HCT116 (cell line): ENCODE results near the gene C1orf94. TPM values are rescaled to one million over a fixed set of nuclear protein-coding genes. Genes with fewer than 3 reads are reported as not detected.

Experiments used
- ATAC-seq: fragments of 200-7000 bp; cut with Tn5 transposase; 2 replicates; pipeline ENCODE4 v1.9.1; 2020; ENCODE audit warnings: mild to moderate bottlenecking, moderate library complexity
- BruUV-seq: library from RNA; stranded (reverse); fragments of 400-500 nt; replicated peaks from 2 replicates; lab custom pipeline; 2021; lab: Mats Ljungman, UMichigan
- CTCF ChIA-PET: fragments of 300-600 bp; sonication (Branson Sonifier 250); formaldehyde crosslinking; loops from one replicate; lab custom pipeline; 2021; ENCODE audit warnings: antibody characterized with exemption; lab: Charles Lee
- POLR2A ChIA-PET: fragments of 300-600, 350-600 bp; sonication (Branson Sonifier 250); formaldehyde crosslinking; loops from one replicate; lab custom pipeline; 2021; ENCODE audit warnings: antibody characterized with exemption; lab: Charles Lee
- RAD21 ChIA-PET, 2 experiments: fragments of 300-600 bp; sonication (Branson Sonifier 250); formaldehyde crosslinking; loops; one replicate each; lab custom pipeline; 2023; ENCODE audit warnings: low total read pairs in 2 of 2; ENCODE audit not compliant: uncharacterized antibody in 2 of 2, unreplicated experiment in 2 of 2, low non-redundant PET in 1 of 2; lab: Charles Lee
- DNase-seq: peaks from one replicate; pipeline ENCODE4 v3.0.0-alpha.2; 2010; ENCODE audit warnings: low read depth, low spot score
- H2AFZ ChIP-seq: fragments of 200-600 bp; shearing (Covaris generic), sonication (generic); 2 replicates; pipeline ENCODE4 v1.6.1; 2017; ENCODE audit warnings: low read depth, mixed run types, mixed read lengths, antibody characterized with exemption, low read length; ENCODE audit not compliant: poor library complexity, severe bottlenecking
- H3K27ac ChIP-seq: 2 replicates; pipeline ENCODE4 v1.5.1; 2012; ENCODE audit warnings: low read depth, low read length
- H3K27me3 ChIP-seq: fragments of 200-600 bp; sonication (generic); 2 replicates; pipeline ENCODE4 v1.6.1; 2016; ENCODE audit warnings: mixed run types, low read length, mixed read lengths; ENCODE audit not compliant: insufficient read depth
- H3K36me3 ChIP-seq, 2 experiments: fragments of 200-500 bp in 1 of 2; fragments of 200-600 bp in 1 of 2; sonication (Bioruptor generic) in 1 of 2; sonication (generic) in 1 of 2; 2 replicates each; pipeline versions ENCODE4 v1.5.1 to v1.6.1; 2014 to 2016; ENCODE audit warnings: low read length in 2 of 2, inconsistent platforms in 1 of 2, mixed read lengths in 1 of 2, mixed run types in 1 of 2; ENCODE audit not compliant: insufficient read depth in 2 of 2, control insufficient read depth in 1 of 2
- H3K4me1 ChIP-seq, 2 experiments: fragments of 200-600 bp in 1 of 2; sonication (generic) in 1 of 2; 2 replicates each; pipeline versions ENCODE4 v1.5.1 to v1.6.1; 2012 to 2017; ENCODE audit warnings: low read length in 2 of 2, inconsistent platforms in 1 of 2, mild to moderate bottlenecking in 1 of 2, mixed read lengths in 1 of 2, mixed run types in 1 of 2, moderate library complexity in 1 of 2; ENCODE audit not compliant: insufficient read depth in 2 of 2, control insufficient read depth in 1 of 2
- H3K4me2 ChIP-seq: fragments of 200-600 bp; sonication (generic); 2 replicates; pipeline ENCODE4 v1.6.1; 2017; ENCODE audit warnings: mixed run types, low read length, mixed read lengths
- H3K4me3 ChIP-seq, 2 experiments: fragments of 200-600 bp in 1 of 2; sonication (generic) in 1 of 2; replicated peaks in 1 of 2; 2 replicates each; pipeline ENCODE4 v1.5.1; 2011 to 2016; ENCODE audit warnings: low read length in 2 of 2, control low read depth in 1 of 2, low read depth in 1 of 2, mild to moderate bottlenecking in 1 of 2, mixed read lengths in 1 of 2, mixed run types in 1 of 2
- H3K79me2 ChIP-seq: fragments of 200-600 bp; sonication (generic); 2 replicates; pipeline ENCODE4 v1.6.1; 2017; ENCODE audit warnings: mild to moderate bottlenecking, mixed run types, low read length, moderate library complexity, mixed read lengths; ENCODE audit not compliant: insufficient read depth
- H3K9ac ChIP-seq: fragments of 200-600 bp; sonication (generic); 2 replicates; pipeline ENCODE4 v1.6.1; 2016; ENCODE audit warnings: low read length, mixed read lengths
- H3K9me2 ChIP-seq: fragments of 200-600 bp; sonication (generic), shearing (Covaris generic); 2 replicates; pipeline ENCODE4 v1.6.1; 2017; ENCODE audit warnings: mixed run types, mild to moderate bottlenecking, moderate library complexity; ENCODE audit not compliant: insufficient read depth
- H3K9me3 ChIP-seq, 2 experiments: fragments of 200-500 bp in 1 of 2; fragments of 200-600 bp in 1 of 2; sonication (Bioruptor generic) in 1 of 2; sonication (generic) in 1 of 2; 2 replicates each; pipeline ENCODE4 v1.6.1; 2014 to 2017; ENCODE audit warnings: low read length in 2 of 2, mixed read lengths in 2 of 2, inconsistent platforms in 1 of 2, low read depth in 1 of 2, mild to moderate bottlenecking in 1 of 2, mixed run types in 1 of 2, moderate library complexity in 1 of 2; ENCODE audit not compliant: control insufficient read depth in 1 of 2, insufficient read depth in 1 of 2
- H4K20me1 ChIP-seq: fragments of 200-600 bp; sonication (generic), shearing (Covaris generic); 2 replicates; pipeline ENCODE4 v1.6.1; 2017; ENCODE audit warnings: mixed run types, mild to moderate bottlenecking, moderate library complexity; ENCODE audit not compliant: insufficient read depth
- EGR1 ChIP-seq: IDR thresholded peaks from 2 replicates; pipeline ENCODE4 v1.6.1; 2012; ENCODE audit warnings: low read depth
- ELF1 ChIP-seq: IDR thresholded peaks from 2 replicates; pipeline ENCODE4 v1.6.1; 2012; ENCODE audit warnings: low read depth, borderline replicate concordance
- EZH2phosphoT487 ChIP-seq: fragments of 200-600 bp; IDR thresholded peaks from 2 replicates; pipeline ENCODE4 v1.6.1; 2018; ENCODE audit warnings: antibody characterized with exemption, borderline replicate concordance
- POLR2A ChIP-seq: IDR thresholded peaks from 2 replicates; pipeline ENCODE4 v1.7.0; 2011; ENCODE audit warnings: borderline replicate concordance; ENCODE audit not compliant: insufficient read depth, insufficient read length; ENCODE audit errors: extremely low read depth
- SP1 ChIP-seq: IDR thresholded peaks from 2 replicates; pipeline ENCODE4 v1.6.1; 2012; ENCODE audit warnings: low read depth
- SRF ChIP-seq: IDR thresholded peaks from 2 replicates; pipeline ENCODE4 v1.6.1; 2012; ENCODE audit warnings: low read depth
- TCF7L2 ChIP-seq: IDR thresholded peaks from 2 replicates; pipeline ENCODE4 v1.7.0; 2011; ENCODE audit warnings: borderline replicate concordance, inconsistent platforms; ENCODE audit not compliant: insufficient read depth, insufficient read length; ENCODE audit errors: extremely low read depth
- ZFX ChIP-seq: fragments of 450-650 bp; IDR thresholded peaks from 2 replicates; pipeline ENCODE4 v1.6.1; 2017
- ZNF274 ChIP-seq: fragments of 200-500 bp; sonication (Bioruptor generic); IDR thresholded peaks from 2 replicates; pipeline ENCODE4 v1.6.1; 2014; ENCODE audit warnings: mild to moderate bottlenecking, low read depth, low read length, inconsistent platforms
- intact Hi-C: fragments of 100-400 bp; cut with micrococcal nuclease; formaldehyde crosslinking; loops from 2 replicates; pipeline ENCODE4 v1.10.0; 2022
- total RNA-seq: library from RNA; stranded (reverse); gene quantifications from one replicate; pipeline ENCODE4 v1.2.1, GENCODE V29; 2021; ENCODE audit not compliant: unreplicated experiment
- TF ChIP-seq, protein P1 (sequence below): IDR thresholded peaks from 2 replicates; pipeline ENCODE4 v1.6.1; 2011; ENCODE audit warnings: mild to moderate bottlenecking, low read length, moderate library complexity; ENCODE audit not compliant: insufficient replicate concordance; ENCODE audit errors: extremely low read depth
- TF ChIP-seq, protein P2 (sequence below): IDR thresholded peaks from 2 replicates; pipeline ENCODE4 v1.6.1; 2012
- TF ChIP-seq, protein P3 (sequence below), 3 experiments: fragments of 200-600 bp in 1 of 3; sonication (generic) in 1 of 3; IDR thresholded peaks in 2 of 3; conservative IDR thresholded peaks in 1 of 3; 2 replicates each; pipeline ENCODE4 v1.5.1; 2012 to 2017; ENCODE audit warnings: low read depth in 2 of 3, low read length in 2 of 3, antibody characterized with exemption in 1 of 3, borderline replicate concordance in 1 of 3, control low read depth in 1 of 3, mild to moderate bottlenecking in 1 of 3, mixed read lengths in 1 of 3, mixed run types in 1 of 3, moderate library complexity in 1 of 3; ENCODE audit not compliant: insufficient read depth in 1 of 3

Gene C1orf94
- total RNA-seq, 1 experiment from 2014 or later = not detected

DNA sequence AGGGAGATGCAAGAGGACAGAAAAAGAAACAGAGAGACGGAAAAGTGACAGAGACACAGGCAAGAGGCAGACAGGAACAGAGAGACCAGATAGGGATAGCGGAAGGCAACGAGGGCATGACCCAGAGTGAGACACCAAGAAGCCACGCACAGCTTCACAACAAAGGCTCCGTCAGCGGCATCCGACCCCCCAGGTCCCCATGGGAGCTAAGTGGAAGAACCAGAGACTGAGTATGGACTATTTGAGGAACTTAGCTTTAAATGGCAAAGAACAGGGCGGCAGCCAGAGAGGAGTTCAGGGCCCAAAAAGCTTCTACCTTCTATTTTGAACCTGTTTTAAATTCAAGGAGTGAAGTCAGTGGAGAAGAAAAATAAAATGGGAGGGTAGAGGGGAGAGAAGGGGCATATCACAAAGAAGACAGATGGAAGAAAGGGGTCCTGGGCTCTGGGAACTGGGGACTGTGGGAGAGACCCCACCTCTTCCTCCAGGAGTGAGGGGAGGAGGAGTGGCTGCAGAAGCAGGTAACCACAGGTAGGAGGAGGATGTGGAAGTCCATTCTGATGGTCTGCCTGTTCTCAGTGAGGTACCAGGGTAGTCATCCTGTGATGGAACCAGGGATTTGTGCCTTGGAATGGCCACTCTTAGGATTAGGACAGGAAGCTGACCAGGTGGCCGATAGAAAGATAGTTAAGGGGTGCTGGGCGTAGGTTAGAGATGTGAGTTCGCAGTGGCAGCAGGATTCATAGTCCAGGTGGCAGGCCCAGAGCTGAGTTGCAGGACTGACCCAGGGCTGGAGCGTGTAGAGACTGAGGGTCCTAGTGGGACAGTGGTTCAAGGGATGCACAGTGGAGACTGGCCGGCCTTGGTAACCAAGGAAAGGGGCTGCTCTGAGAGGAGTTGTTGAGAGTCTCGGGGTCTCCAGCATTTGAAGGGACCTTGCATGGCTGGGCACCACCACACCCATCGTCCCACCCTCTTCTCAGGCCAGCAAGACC, 49.4 kb upstream of the C1orf94 start:
- Histone ChIP-seq H2AFZ (no peak overlapping the region), H3K4me1 (no peaks in the 10 kb centered on the region), H3K9me2 (no peaks in the 10 kb centered on the region), H3K9me3 (no peaks in the 10 kb centered on the region), H3K27me3 (peaks cover 15% of the 10 kb centered on the region; the same call in 1 of the 2 replicates), H3K36me3 (no peaks in the 10 kb centered on the region), H3K4me2 (no peak overlapping the region), H3K4me3 (no peak overlapping the region), H3K79me2 (no peaks in the 10 kb centered on the region), H3K27ac (no peak overlapping the region)
- CTCF ChIA-PET = no interaction called here
- BruUV-seq = no TSS peak
- RAD21 ChIA-PET = no interaction called here
- POLR2A ChIA-PET = no interaction called here
- intact Hi-C loops = no loop called here
- DNase-seq (no peak), ATAC-seq (no peak)
- no peak for TF ChIP-seq EZH2phosphoT487
- TF ChIP-seq POLR2A = no peak
- TF ChIP-seq, all 23 proteins: peak for 0
- Histone ChIP-seq H4K20me1 (no peaks in the 10 kb centered on the region), H3K9ac (no peak overlapping the region)

DNA sequence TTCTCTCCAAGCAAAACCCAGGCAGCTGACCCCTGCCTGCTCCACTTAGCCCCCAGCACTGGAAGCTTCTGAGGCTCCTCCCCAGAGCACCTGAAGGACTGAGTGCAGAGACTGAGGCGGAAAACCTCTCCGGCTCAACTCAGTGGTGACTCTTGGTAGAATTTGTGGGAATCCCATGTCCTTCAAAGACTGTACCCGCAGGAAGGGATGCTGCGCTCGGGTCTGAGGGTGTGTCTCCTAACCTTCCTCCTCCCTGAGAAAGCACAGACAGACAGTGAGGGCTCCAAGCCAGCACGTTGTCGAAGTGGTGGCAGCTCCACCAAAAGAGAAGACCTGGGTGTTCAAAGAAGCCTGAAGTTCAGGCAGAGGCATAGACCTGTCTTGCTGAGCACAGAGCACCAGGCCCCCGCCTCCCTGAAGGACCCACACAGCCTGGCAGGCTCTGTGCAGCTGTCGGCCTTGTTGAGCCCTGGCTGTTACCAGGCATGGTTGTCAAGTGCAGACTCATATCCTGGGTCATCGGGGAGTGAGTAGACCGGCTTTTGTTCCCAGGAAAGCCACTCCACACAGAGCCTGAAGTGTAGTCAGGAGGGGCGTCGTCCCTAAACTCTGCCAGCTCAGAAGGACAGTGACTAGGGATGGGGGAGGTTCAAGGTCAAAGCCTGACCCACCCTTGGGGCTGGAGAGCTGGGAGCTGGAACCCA, 48.4 kb upstream of the C1orf94 start:
- intact Hi-C loops = no loop called here
- ChIA-PET CTCF (no interaction called here), POLR2A (no interaction called here), RAD21 (no interaction called here)
- Histone ChIP-seq H3K9me2 (no peaks in the 10 kb centered on the region), H3K27me3 (peaks cover 15% of the 10 kb centered on the region; the same call in 1 of the 2 replicates), H3K27ac (no peak overlapping the region), H3K9ac (no peak overlapping the region), H2AFZ (no peak overlapping the region), H3K79me2 (no peaks in the 10 kb centered on the region), H3K9me3 (no peaks in the 10 kb centered on the region), H4K20me1 (no peaks in the 10 kb centered on the region), H3K36me3 (no peaks in the 10 kb centered on the region), H3K4me2 (no peak overlapping the region), H3K4me1 (no peaks in the 10 kb centered on the region), H3K4me3 (no peak overlapping the region)
- BruUV-seq = no TSS peak
- DNase-seq (no peak), ATAC-seq (no peak)
- TF ChIP-seq ZFX = no peak
- TF ChIP-seq SRF = no peak
- no peak for TF ChIP-seq POLR2A
- no peak for TF ChIP-seq ELF1
- no peak for TF ChIP-seq TCF7L2
- TF ChIP-seq, protein P1, sequence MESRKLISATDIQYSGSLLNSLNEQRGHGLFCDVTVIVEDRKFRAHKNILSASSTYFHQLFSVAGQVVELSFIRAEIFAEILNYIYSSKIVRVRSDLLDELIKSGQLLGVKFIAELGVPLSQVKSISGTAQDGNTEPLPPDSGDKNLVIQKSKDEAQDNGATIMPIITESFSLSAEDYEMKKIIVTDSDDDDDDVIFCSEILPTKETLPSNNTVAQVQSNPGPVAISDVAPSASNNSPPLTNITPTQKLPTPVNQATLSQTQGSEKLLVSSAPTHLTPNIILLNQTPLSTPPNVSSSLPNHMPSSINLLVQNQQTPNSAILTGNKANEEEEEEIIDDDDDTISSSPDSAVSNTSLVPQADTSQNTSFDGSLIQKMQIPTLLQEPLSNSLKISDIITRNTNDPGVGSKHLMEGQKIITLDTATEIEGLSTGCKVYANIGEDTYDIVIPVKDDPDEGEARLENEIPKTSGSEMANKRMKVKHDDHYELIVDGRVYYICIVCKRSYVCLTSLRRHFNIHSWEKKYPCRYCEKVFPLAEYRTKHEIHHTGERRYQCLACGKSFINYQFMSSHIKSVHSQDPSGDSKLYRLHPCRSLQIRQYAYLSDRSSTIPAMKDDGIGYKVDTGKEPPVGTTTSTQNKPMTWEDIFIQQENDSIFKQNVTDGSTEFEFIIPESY = no peak
- TF ChIP-seq SP1 = no peak
- TF ChIP-seq ZNF274 = no peak
- TF ChIP-seq EGR1 = no peak
- TF ChIP-seq, protein P2, sequence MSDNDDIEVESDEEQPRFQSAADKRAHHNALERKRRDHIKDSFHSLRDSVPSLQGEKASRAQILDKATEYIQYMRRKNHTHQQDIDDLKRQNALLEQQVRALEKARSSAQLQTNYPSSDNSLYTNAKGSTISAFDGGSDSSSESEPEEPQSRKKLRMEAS = no peak
- TF ChIP-seq, protein P3, sequence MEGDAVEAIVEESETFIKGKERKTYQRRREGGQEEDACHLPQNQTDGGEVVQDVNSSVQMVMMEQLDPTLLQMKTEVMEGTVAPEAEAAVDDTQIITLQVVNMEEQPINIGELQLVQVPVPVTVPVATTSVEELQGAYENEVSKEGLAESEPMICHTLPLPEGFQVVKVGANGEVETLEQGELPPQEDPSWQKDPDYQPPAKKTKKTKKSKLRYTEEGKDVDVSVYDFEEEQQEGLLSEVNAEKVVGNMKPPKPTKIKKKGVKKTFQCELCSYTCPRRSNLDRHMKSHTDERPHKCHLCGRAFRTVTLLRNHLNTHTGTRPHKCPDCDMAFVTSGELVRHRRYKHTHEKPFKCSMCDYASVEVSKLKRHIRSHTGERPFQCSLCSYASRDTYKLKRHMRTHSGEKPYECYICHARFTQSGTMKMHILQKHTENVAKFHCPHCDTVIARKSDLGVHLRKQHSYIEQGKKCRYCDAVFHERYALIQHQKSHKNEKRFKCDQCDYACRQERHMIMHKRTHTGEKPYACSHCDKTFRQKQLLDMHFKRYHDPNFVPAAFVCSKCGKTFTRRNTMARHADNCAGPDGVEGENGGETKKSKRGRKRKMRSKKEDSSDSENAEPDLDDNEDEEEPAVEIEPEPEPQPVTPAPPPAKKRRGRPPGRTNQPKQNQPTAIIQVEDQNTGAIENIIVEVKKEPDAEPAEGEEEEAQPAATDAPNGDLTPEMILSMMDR (IDR thresholded peaks at IDR 0.05 in 2 of 3, conservative IDR thresholded peaks at IDR 0.05 in 1 of 3; ENCODE audit: borderline replicate concordance in 1 of 3, insufficient read depth in 1 of 3, low read depth in 2 of 3, low read length in 2 of 3) = no peak
- no peak for TF ChIP-seq EZH2phosphoT487
